ENCODE data around the gene CCDC126.
"Not testable (repeated sequence)": the region's sequence is repeated elsewhere in the genome, so short reads cannot be mapped to it uniquely, and the experiment has no call there.

Gene CCDC126

GRCh38 chr7:23633417-23633816, 36.2 kb downstream of the CCDC126 start:
- no peak for DNase-seq

GRCh38 chr7:23645822-23646221, 48.6 kb downstream of the CCDC126 start:
- DNase-seq = no peak

GRCh38 chr7:23653942-23654341, 56.8 kb downstream of the CCDC126 start:
- no peak for DNase-seq

- DNase-seq = no peak
Observed at GRCh38 chr7:23654508-23654907, 57.3 kb downstream of the CCDC126 start.

- DNase-seq = no peak
Observed at GRCh38 chr7:23655433-23655832, 58.3 kb downstream of the CCDC126 start.

- no peak for DNase-seq
Observed at GRCh38 chr7:23658831-23659427, 61.7 kb downstream of the CCDC126 start.

- no peak for DNase-seq
Observed at GRCh38 chr7:23661385-23661784, 64.2 kb downstream of the CCDC126 start.

GRCh38 chr7:23662124-23662983, 65.2 kb downstream of the CCDC126 start:
- no peak for DNase-seq

GRCh38 chr7:23662984-23663313, 65.8 kb downstream of the CCDC126 start:
- DNase-seq = no peak

GRCh38 chr7:23664122-23664521, 66.9 kb downstream of the CCDC126 start:
- no peak for DNase-seq

GRCh38 chr7:23672033-23672432, 74.9 kb downstream of the CCDC126 start:
- DNase-seq = no peak

GRCh38 chr7:23679898-23680413, 82.8 kb downstream of the CCDC126 start, which contains the start of gene FAM221A:
Gene FAM221A, plus strand, starts transcription at chr7:23680199. Its CDS starts 20 bp downstream, at chr7:23680219.
- peak; percentile 83 for DNase-seq

- DNase-seq = peak; percentile 84
Observed at GRCh38 chr7:23680414-23681405, 83.5 kb downstream of the CCDC126 start.

- DNase-seq = not testable (repeated sequence)
Observed at GRCh38 chr7:23684041-23684440, 86.9 kb downstream of the CCDC126 start.

- DNase-seq = no peak
Observed at GRCh38 chr7:23685731-23686130, 88.5 kb downstream of the CCDC126 start.

- DNase-seq = no peak
Observed at GRCh38 chr7:23687011-23687410, 89.8 kb downstream of the CCDC126 start.

- no peak for DNase-seq
Observed at GRCh38 chr7:23689165-23689564, 92.0 kb downstream of the CCDC126 start.

- DNase-seq = no peak
Observed at GRCh38 chr7:23691320-23691719, 94.1 kb downstream of the CCDC126 start.

- DNase-seq = no peak
Observed at GRCh38 chr7:23693224-23693623, 96.0 kb downstream of the CCDC126 start.
